ENCODE measurements around the gene S100Z.
"Not testable (repeated sequence)": the region's sequence is repeated elsewhere in the genome, so short reads cannot be mapped to it uniquely, and the experiment has no call there.

The S100Z gene

GRCh38 chr5:76888733-76889300, 39.0 kb downstream of the S100Z start:
- DNase-seq, result no peak

- DNase-seq, result no peak
Observed at GRCh38 chr5:76893294-76893693, 43.5 kb downstream of the S100Z start.

GRCh38 chr5:76896196-76896595, 46.4 kb downstream of the S100Z start:
- no peak for DNase-seq

GRCh38 chr5:76901522-76901921, 51.7 kb downstream of the S100Z start:
- DNase-seq, result no peak

GRCh38 chr5:76908166-76908565, 58.4 kb downstream of the S100Z start:
- DNase-seq, result no peak

- not testable (repeated sequence) for DNase-seq
Observed at GRCh38 chr5:76910344-76910933, 60.6 kb downstream of the S100Z start.

GRCh38 chr5:76914671-76915070, 64.9 kb downstream of the S100Z start:
- not testable (repeated sequence) for DNase-seq

GRCh38 chr5:76918539-76918938, 68.7 kb downstream of the S100Z start:
- no peak for DNase-seq

- no peak for DNase-seq
Observed at GRCh38 chr5:76920491-76920890, 70.7 kb downstream of the S100Z start.

GRCh38 chr5:76926329-76927105, 76.7 kb downstream of the S100Z start:
- no peak for DNase-seq

- DNase-seq, result no peak
Observed at GRCh38 chr5:76927961-76928360, 78.1 kb downstream of the S100Z start.

- no peak for DNase-seq
Observed at GRCh38 chr5:76930083-76930482, 80.3 kb downstream of the S100Z start.

- no peak for DNase-seq
Observed at GRCh38 chr5:76938177-76938576, 88.4 kb downstream of the S100Z start.

- DNase-seq, result no peak
Observed at GRCh38 chr5:76941000-76941399, 91.2 kb downstream of the S100Z start.

- DNase-seq, result no peak
Observed at GRCh38 chr5:76941442-76941841, 91.6 kb downstream of the S100Z start.

GRCh38 chr5:76942581-76942980, 92.8 kb downstream of the S100Z start:
- no peak for DNase-seq

GRCh38 chr5:76943006-76943405, 93.2 kb downstream of the S100Z start:
- no peak for DNase-seq

GRCh38 chr5:76944638-76945037, 94.8 kb downstream of the S100Z start:
- no peak for DNase-seq

GRCh38 chr5:76945238-76945637, 95.4 kb downstream of the S100Z start:
- DNase-seq, result not testable (repeated sequence)

- DNase-seq, result no peak
Observed at GRCh38 chr5:76946090-76946489, 96.3 kb downstream of the S100Z start.

GRCh38 chr5:76947082-76947503, 97.3 kb downstream of the S100Z start:
- DNase-seq, result no peak

- DNase-seq, result no peak
Observed at GRCh38 chr5:76952795-76953536, 103.2 kb downstream of the S100Z start, which contains the start of gene CRHBP. CRHBP (plus strand) TSS chr5:76953045; CDS start chr5:76953135, 90 bp downstream.

All from stimulated activated CD4-positive, alpha-beta T cell treated with anti-CD3 and anti-CD28 coated beads, Interleukin-4, amount 100 ng/mL, for 4 hours (primary cell).